Measurements from ENCODE around the gene HACD2.

Gene HACD2

DNA sequence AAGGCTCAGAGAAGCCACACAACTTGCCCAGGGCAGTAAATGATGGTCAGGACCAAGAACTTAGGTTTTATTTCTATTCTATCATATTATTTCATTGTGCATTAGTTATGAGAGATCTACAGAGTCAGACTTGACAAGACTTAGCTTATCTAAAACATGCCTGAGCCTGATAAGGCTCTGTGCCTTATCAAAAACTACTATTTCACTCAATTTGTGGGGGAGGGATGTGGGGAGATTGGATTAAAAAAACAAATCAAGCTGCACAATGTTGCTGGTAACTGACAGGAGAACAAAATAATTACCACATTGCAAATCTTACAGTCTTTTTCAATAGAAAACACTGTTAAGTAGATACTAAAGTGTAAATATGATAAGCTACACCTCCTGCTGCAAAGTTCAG lies 16.0 kb downstream of the HACD2 start:
- DNase-seq, result no peak

DNA sequence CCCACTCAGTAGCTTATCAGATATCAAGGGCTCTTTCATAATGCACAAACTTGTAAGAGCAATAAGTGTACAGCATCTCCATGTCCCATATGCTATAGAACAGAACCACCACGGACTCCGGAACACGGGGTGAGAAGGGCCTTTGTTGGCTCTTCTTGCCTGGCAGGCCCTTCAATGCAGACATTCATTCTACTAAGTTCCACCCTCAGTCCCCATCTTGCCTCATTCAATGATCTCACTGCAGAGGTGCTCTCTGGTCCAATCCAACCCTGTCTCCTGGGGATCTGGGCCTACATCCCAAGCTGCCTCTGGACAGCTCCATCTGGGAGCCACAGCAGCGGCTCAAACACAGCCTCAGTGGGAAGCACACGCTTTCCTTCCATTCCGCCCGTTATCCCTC lies 16.8 kb downstream of the HACD2 start:
- peak; percentile 48 to 57 for DNase-seq

DNA sequence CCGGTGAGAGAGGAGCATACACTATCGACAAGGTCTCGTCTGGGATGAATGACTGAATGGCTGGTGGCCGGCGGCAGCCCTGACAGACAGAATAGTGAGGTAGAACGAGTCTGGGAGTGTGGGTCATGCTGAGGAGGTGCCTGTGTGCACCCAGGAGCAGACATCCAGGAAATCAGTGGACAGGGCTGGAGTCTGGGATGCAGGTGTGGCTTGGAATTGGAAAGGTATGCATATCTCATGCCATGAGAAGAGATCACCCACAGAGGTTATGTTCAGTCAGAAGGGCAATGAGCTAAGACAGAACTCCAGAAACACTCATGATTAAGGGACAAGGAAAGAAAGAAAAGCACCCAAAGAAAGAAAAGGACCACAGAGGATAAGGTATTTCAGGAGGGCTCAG lies 20.8 kb downstream of the HACD2 start:
- no peak for DNase-seq

DNA sequence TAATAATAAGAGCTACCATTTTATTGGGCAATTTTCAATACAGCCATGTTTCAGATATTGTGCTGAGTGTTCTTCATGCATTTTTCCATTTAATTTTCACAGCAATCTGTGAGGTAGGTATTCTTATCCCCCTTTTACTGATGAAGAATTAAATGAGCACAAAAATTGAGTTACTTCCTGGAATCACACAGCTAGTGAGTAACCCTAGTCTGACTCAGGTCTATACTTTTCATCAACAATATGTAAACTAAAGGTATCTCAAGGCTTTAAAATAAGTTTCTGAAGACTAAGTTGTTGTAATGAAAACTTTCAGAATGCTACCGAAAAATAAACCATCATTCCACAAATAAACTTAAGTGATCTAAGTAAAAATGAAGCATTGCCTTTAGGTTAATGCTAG lies 22.3 kb downstream of the HACD2 start:
- DNase-seq, result no peak

DNA sequence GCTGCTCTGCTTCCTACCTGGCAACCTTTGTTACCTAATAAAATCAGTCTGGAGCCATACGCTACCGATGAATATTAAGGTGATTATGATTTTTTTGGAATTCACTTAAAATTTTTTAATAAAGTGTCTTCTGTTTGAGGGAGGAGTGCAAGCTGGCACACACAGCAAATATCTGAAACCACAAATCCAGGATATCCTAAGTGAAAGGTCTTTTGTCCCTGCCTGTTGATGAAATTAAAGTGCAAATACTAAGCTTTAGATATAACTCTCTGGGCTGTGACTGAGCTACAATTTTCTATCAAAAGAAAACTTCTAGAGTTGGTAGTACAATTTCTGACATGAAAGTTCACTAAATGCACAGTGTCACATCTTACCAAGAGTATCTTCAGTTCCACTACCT lies 23.7 kb downstream of the HACD2 start:
- no peak for DNase-seq

DNA sequence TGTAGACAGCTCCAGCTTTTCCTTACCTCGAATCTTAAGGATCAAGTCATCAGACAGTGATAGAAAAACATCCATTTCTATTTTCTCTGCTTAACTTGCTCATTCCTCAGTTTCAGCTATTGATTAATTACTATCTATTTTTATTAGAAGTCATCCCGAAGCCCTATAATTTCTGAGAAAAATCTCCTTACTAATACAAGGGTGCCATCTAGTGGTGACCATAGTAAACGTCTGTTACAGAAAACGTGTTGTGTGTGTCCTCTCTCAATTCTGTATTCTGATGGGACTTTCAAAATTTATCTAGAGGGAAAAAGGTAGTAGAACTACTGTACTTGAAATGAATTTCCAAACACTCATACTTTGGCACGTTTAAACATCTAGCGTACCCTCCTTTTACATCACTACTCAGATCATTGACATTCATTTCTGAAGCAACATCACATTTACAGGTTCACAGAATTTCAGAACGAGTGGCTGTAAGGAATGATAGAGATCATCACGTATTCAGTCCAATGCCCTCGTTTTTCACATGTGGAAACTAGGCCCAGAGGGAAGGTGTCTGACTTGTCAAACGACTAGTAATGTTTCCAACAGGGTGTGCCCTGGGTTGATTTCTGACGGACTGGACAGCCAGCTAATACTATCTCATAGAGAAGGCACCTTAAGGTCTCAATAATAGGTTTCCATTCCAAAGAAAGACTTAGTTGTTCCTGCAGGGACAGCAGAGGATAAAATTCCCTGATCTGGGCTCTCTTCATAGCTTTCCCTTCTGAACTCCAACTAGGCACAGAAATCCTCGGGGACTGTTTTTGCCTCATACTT lies 25.6 kb downstream of the HACD2 start:
- peak in 1 of 2 donors; percentile 78 for DNase-seq

DNA sequence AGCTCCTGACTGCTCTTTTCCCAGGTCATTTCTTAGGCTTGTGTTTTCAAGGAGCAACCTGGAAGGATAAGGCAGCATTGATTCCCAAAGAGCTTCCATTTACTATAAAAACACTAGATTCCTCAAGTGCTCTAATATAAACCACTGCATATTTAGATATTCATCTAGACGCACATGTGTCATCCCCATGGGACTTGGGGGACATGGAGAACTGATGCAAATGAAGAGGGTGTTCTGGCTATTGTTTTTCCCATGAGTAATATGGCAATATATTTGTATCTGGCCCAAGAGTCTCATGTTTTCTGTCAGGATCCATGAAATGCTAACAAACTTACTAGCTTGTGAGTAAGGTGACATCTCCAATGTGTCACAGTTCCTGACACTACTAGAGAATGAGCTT lies 31.3 kb downstream of the HACD2 start:
- DNase-seq, result no peak

DNA sequence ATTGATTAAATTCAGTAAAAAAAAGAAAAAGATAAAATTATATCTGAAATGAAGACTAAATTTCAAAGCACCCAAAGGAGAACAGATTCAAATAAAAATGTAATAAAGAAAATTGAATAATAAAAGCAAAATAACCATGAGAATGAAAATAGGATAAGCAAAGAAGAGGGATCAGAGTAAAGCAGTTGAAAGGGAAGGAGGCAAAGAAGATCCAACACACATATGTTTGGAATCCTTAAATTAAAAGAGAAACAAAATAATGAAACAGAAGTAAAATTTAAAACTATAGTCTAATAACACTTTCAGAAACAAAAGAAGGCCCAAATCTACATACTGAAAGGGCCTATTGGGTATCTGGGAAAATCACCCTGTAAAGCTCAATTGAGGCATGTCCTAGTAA lies 32.1 kb downstream of the HACD2 start:
- DNase-seq, result no peak

DNA sequence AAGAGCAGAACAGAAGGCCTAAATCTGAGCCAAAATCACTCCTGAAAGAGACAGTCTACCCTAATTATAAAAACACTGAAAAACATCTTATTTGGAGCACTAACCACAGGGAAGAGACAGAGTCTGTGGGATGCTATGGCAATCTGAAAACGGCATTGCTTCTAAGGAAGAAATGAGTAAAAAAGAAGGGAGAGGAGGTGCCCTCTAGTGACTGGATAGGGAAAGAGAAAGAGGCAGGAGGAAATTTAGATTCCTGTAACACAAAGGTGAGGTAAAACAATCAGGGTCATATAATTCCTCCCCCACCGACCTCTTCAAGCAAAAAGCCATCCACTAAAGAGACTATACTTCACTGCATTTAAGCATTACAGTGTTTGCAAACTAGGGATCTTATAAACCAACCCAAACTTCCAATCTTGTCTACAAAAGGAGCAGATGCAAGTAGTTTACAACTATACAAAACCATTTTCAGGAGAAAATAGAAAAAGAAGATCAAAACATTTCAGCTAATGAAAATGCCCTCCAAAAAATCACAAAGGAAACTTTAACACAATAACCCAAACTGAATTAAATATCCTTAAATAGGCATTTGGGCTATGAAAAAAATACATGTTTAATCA lies 32.6 kb downstream of the HACD2 start:
- DNase-seq, result no peak

DNA sequence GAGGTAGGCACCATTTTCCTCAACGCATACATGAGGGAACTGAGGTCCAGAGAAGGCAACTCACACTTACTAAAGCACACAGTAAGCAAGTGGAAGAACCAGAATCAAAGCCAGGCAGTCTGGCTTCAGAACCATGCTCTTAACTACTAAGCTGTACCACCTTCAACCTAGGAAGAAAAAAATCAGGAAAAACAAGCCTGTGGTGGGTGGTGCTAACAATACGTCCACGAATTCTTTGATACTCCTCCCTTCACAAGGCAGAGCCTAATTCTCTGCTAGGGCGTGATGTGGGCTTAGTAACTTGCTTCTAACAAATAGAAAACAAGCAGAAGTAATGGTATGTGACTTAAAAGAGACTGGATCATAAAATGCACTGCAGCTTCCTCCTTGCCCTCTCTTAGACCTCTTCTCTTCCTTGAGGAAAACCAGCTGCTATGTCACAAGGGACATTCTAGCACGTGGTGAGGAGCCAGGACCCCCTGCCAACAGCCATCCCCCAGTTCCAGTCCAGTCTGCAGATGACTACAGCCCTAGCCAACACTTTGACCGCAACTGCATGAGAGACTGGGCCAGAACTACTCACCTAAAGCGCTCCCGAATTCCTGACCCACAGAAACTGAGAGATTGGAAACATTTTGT lies 36.9 kb downstream of the HACD2 start:
- no peak for DNase-seq

DNA sequence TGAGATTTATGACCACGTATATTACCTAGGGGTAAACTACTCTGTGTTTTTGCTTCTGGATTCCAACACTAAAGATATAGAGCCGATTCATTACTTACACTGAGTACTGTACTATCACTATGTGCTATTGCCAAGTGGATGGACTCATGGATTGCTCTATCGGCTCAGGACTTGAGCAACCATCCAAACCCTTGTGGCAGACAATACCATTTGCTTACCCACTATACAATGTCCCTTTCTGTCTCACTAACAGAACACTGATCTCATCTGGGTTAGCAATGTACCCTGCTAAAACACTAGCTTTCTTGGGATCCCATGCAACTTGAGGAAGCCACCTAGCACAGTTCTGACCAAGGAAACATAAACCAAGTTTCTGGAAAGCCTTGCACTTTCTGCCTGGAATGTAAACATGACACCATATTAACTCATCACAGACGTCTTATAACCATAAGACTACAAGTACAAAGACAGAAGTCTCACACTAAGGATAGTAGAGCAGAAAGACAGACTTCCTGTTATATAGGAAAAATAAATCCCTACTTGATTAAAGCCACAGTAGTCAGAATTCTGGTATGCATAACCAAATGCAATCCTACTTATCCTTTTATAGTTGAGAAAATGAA lies 38.6 kb downstream of the HACD2 start:
- no peak for DNase-seq

DNA sequence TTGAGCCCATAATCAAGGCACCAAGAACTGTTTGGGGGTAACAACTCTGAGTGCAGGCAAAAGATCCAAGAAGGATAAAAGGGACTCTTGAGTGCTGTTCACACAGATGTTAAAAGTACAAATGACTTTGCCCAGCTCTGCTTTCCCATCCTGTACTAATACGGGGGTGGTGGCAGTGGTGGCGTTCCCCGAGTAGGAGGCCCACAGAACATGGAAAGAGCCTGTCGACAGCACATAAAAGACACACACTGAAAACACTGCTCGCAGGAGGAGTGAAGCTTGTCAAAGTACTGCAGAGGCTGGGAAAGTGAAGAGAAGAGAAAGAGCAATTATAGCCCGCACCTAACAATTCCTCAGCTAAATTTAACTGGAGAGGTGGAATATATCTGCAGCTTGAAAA lies 40.9 kb downstream of the HACD2 start:
- no peak for DNase-seq

DNA sequence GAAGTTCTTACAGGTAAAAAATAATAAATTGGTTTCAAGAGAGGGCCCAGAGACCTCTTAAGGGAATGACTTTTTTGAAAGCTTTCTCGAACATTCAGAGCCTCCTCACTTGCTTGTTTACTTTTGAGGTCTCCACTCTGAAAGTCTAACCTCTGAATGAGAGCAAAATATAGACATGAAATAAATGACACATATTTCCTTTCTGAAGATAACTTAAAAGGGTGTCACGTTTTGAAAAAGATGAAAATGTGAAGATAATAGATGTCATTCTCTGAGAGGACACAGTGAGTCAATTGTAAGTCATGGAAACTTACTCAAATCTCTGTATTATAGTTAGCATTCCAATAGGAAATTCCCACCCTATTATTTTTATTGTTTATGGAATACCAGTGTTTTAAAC lies 44.6 kb downstream of the HACD2 start:
- DNase-seq, result no peak

DNA sequence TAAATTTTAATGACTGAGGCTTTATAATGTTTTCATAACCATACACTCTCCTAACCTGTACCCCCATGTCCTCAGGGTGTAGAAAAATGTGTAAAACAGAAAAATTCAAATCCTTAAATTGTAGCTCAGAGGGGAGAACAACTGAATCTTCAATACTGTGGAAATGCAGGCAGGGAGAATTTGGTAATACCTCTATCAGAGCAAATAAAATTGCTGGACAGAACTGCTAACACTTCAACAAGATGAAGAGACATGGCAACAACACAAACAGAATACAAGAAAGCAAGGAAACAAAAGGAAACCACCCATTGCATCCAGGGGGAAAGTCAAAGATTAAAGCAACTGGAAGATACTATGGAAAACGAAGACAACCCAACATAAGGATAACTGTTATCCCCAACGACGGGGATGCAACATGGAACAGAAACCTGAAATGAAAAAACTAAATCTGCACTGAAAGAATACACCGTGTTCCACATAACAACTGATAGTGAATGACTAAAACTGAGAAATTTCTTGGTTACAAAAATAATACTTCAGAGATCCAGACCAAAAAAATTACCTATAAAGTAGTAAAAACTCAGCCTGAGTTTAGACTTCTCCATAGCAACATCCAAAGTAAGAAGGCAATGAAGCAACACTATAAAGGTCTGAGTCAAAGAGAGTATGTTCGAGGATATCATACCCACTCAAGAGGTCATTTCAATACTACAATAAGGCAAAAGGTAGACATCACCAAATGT lies 48.5 kb downstream of the HACD2 start:
- DNase-seq, result no peak

DNA sequence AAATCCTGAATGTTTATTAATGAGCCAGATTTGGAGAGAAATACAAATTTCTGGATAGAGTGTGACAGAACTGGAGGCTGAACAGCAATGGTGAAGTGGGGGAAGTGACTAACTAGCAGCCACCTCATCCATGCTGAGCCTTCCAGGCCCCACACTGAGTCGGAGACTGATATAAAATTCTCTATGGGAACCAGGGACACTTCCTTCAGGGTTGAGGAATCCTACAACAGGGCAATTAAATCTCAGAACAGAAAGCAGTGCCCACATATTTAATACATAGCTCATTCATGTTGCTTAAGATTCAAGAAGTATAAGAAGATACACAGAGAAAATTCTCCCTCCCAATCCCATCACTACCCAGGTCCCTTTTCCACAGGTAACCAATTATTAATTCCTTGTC lies 49.3 kb downstream of the HACD2 start:
- no peak for DNase-seq

DNA sequence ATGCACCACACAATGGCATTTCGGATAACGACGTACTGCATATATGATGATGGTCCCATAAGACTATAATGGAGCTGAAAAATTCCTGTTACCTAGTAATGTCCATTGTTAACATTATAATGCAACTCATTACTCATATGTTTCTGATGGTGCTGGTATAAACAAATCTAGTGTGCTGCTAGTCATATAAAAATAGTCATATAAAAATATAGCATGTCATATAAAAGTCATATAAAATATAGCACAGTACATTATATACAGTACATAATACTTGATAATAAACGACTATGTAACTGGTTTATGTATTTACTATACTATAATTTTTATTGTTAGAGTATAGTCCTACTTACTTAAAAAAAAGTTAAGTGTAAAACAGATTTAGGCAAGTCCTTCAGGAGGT lies 50.6 kb downstream of the HACD2 start:
- DNase-seq, result no peak

DNA sequence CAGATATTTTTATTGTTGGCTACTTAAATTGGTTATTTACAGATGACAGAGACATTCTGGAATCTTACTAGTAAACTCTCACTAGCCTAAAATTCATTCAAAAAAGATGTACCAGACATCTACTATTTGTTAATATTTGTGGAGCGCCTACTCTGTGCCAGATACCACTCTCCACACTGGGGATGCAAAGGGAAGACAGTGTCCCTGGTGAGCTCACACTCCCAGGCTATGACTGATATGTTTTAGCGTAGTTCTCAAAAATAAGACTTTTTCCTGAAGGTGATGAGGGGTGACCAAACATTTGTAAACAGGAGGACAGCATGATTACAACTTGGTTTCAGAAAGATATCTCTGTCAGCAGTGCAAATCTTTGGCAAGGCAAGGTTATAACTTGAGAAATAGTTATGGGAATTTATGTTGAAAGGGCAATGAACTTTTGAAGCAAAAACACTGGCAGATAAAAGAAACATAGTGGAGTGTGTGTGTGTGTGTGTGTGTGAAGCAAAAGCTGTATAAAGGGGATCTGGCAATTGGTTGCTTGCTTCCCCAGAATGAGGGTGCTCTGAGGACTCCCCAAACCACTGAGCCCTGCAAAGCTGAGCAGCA lies 51.2 kb downstream of the HACD2 start:
- DNase-seq, result no peak

DNA sequence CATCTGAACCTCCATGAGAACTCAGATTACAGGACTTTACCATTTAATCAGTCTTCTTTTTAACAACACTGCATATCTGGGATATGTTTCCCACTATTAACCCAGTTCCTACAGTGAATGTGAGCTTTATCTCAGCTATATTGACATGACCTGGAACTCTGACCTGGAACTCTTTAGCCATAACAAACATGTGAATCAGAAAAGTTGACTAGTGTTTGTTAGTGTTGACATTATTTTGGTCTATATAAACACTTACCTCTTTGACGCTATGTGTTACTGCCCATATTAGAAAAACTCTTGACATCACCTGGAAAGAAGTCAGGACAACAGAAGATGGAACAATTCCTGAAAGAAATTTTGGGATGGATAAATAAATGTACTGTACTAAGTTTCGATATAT lies 56.7 kb downstream of the HACD2 start:
- no peak for DNase-seq

DNA sequence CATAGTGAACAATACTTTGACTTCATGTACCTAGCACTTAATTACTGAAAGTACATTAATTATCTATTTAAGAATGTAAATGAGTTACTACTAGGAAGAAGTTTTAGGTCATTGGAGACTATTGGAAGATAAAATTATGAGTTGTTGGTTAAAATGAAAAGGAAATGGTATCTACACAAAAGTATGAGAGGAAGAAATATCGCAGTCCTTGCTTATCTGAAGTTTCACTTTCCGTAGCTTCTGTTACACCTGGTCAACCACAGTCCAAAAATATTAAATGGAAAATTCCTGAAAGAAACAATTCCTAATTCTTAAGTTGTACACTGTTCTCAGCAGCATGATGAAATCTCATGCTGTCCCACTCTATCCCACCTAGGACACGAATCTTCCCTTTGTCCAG lies 57.8 kb downstream of the HACD2 start:
- no peak for DNase-seq

DNA sequence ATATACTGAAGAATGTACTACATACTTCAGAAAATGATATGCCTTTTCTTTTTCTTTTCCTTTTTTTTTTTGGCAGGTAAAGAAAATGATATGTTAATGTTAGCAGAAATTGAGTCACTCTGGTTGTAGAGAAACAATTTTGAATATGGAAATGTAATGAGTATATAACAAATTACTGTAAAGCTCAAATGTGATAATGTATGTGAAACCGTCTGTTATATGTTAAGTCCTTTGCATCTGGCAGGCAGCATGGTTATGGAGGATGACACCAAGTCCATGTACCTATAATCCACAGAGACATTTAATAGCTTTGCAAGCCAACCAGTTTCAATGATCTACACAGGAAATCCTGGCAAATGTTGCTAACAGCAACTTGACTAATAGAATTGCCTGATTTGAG lies 58.4 kb downstream of the HACD2 start:
- DNase-seq, result no peak

DNA sequence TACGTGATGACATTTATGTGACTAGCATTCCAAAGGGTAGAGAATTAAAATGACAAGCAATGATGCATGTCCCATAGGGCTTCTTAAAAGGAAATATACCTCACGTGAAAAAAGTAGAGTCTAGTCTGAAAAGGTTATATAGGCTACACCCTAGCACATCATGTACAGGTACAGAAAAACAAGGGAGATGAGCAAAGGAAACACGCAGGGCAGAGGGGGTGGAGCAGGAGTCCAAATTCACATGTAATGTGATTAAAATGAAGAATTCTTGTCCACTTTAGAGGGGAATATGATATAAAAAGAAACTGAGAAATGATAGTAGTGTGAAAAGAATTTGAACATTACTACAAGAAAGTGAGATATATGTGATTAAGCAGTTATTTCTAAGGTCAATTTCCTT lies 59.4 kb downstream of the HACD2 start:
- no peak for DNase-seq

DNA sequence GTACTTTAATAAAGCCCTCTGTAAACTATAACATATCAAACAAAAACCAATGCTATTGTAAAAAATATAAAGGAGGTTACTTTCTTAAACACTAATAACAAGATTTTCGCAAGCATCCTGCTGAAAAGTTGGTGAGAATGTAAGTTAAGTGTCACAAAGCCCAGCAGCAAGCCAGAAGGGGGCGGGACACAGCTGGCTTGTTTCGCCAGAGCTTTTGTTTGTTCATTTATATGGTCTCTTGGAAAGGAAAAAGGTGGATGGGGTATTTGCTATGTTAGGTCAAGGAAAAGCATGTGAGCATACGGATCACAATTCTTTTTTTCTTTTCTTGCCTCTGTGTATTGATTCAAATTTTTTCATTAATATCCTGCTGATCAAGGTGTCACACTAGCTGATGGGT lies 59.9 kb downstream of the HACD2 start:
- no peak for DNase-seq

DNA sequence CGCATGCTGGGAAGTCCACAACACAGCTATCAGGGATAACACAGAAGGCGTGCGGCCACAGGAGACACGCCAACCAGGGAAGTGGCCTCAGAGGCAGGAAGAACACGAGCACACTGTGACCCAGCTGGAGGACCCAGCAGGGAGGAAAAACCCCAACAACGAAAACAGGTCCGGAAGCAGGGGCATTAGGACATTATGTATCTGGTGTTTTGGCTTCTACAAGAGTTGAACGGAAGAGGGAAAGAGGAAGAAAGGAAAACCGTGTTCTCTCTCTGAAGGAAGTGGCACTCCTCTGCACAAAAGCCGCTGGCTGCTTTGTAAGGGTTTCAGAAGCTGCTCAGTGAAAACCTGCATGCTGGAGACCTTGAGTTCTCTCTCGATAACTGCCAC lies 61.8 kb downstream of the HACD2 start:
- no peak for DNase-seq

Measured in hippocampal formation (tissue), 2 donors.